GM12874 (cell line): ENCODE data around the gene PCDHA13.

ENCODE experiments used
- TF ChIP-seq, protein P1 (sequence below): IDR thresholded peaks from 2 replicates; pipeline ENCODE4 v1.5.1; 2011; ENCODE audit warnings: low read depth, mild to moderate bottlenecking, control low read depth, low read length, moderate library complexity; ENCODE audit not compliant: insufficient read depth

Gene PCDHA13

DNA sequence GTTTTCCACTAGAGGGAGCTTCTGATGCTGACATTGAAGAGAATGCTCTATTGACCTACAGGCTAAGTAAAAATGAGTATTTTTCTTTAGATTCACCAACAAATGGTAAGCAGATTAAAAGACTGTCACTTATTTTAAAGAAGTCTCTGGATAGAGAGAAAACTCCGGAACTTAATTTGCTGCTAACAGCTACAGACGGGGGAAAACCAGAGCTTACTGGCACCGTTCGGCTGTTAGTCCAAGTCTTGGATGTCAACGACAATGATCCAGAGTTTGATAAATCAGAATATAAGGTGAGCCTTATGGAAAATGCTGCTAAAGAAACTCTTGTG lies 12.4 kb upstream of the PCDHA13 start:
- TF ChIP-seq, protein P1, sequence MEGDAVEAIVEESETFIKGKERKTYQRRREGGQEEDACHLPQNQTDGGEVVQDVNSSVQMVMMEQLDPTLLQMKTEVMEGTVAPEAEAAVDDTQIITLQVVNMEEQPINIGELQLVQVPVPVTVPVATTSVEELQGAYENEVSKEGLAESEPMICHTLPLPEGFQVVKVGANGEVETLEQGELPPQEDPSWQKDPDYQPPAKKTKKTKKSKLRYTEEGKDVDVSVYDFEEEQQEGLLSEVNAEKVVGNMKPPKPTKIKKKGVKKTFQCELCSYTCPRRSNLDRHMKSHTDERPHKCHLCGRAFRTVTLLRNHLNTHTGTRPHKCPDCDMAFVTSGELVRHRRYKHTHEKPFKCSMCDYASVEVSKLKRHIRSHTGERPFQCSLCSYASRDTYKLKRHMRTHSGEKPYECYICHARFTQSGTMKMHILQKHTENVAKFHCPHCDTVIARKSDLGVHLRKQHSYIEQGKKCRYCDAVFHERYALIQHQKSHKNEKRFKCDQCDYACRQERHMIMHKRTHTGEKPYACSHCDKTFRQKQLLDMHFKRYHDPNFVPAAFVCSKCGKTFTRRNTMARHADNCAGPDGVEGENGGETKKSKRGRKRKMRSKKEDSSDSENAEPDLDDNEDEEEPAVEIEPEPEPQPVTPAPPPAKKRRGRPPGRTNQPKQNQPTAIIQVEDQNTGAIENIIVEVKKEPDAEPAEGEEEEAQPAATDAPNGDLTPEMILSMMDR, result no peak

DNA sequence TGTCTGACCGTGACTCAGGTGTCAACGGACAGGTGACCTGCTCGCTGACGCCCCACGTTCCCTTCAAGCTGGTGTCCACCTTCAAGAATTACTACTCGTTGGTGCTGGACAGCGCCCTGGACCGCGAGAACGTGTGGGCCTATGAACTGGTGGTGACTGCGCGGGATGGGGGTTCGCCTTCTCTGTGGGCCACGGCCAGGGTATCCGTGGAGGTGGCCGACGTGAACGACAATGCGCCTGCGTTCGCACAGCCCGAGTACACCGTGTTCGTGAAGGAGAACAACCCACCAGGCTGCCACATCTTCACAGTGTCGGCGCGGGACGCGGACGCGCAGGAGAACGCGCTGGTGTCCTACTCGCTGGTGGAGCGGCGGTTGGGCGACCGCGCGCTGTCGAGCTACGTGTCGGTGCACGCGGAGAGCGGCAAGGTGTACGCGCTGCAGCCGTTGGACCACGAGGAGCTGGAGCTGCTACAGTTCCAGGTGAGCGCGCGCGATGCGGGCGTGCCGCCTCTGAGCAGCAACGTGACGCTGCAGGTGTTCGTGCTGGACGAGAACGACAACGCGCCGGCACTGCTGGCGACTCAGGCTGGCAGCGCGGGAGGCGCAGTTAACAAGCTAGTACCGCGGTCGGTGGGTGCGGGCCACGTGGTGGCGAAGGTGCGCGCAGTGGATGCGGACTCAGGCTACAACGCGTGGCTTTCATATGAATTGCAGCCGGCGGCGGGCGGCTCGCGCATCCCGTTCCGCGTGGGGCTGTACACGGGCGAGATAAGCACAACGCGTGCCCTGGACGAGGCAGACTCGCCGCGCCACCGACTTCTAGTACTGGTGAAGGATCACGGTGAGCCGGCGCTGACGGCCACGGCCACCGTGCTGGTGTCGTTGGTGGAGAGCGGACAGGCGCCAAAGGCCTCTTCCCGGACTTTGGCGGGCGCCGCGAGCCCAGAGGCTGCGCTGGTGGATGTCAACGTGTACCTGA lies 11.4 kb upstream of the PCDHA13 start:
- TF ChIP-seq, protein P1, result no peak

DNA sequence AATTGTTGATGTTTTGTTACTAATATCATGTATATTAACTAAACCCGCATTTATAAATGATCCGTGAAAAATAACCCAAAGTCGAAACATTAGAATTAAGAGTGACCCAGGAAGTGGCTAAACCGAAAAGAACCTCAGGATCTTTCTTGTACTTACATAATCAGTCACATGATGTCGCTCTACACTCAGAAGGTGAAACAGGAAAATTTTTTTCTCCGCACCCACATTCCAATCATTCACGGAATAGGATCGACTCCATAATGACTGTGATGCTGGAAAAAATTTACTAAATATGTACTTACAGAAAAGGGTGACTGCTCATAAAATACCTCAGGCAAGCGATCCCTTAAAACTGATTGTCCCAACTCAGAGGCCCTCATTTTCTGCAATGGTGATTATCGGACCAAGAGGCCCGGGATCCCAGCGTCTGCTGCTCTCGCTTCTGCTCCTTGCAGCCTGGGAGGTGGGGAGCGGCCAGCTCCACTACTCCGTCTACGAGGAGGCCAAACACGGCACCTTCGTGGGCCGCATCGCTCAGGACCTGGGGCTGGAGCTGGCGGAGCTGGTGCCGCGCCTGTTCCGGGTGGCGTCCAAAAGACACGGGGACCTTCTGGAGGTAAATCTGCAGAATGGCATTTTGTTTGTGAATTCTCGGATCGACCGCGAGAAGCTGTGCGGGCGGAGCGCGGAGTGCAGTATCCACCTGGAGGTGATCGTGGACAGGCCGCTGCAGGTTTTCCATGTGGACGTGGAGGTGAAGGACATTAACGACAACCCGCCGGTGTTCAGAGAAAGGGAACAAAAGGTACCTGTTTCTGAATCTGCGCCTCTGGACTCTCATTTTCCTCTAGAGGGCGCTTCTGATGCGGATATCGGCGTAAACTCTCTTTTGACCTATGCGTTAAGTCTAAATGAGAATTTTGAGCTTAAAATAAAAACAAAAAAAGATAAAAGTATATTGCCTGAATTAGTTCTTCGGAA lies 6.5 kb upstream of the PCDHA13 start, which contains the start of gene PCDHA12:
TSS of gene PCDHA12 (plus strand) at position 224 of the 981 bp plus-strand sequence. CDS start at position 389, 165 bp downstream.
- TF ChIP-seq, protein P1, result no peak

DNA sequence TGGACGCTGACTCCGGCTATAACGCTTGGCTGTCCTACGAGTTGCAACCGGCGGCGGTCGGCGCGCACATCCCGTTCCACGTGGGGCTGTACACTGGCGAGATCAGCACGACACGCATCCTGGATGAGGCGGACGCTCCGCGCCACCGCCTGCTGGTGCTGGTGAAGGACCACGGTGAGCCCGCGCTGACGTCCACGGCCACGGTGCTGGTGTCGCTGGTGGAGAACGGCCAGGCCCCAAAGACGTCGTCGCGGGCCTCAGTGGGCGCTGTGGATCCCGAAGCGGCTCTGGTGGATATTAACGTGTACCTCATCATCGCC lies 4.7 kb upstream of the PCDHA13 start:
- TF ChIP-seq, protein P1, result no peak

DNA sequence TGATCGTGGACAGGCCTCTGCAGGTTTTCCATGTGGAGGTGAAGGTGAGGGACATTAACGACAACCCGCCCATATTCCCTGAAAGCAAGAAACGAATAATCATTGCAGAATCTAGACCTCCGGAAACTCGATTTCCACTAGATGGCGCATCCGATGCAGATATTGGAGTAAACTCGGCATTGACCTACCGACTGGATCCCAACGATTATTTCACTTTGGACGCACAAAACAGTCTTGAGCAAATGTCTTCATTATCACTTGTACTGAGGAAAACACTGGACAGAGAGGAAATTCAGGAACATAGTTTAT lies 621 bp downstream of the PCDHA13 start:
- TF ChIP-seq, protein P1, result no peak

DNA sequence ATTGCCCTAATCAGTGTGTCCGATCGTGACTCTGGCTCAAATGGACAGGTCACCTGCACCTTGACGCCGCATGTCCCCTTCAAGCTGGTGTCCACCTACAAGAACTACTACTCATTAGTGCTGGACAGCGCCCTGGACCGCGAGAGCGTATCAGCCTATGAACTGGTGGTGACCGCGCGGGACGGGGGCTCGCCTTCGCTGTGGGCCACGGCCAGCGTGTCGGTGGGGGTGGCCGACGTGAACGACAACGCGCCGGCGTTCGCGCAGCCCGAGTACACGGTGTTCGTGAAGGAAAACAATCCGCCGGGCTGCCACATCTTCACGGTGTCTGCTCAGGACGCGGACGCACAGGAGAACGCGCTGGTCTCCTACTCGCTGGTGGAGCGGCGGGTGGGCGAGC lies 1.4 kb downstream of the PCDHA13 start:
- TF ChIP-seq, protein P1, result no peak
